Stimulated activated CD8-positive, alpha-beta memory T cell treated with anti-CD3 and anti-CD28 coated beads, Interleukin-12 subunit alpha, Interleukin-12 subunit beta, amount 100 ng/mL, for 4 hours (primary cell): ENCODE measurements around the gene SPATA17.
"Not testable (repeated sequence)": the region's sequence is repeated elsewhere in the genome, so short reads cannot be mapped to it uniquely, and the experiment has no call there.

ENCODE experiments used
- DNase-seq: peaks from one replicate; pipeline ENCODE4 v3.0.0-alpha.2; 2020; ENCODE audit warnings: low read depth

The SPATA17 gene

DNA sequence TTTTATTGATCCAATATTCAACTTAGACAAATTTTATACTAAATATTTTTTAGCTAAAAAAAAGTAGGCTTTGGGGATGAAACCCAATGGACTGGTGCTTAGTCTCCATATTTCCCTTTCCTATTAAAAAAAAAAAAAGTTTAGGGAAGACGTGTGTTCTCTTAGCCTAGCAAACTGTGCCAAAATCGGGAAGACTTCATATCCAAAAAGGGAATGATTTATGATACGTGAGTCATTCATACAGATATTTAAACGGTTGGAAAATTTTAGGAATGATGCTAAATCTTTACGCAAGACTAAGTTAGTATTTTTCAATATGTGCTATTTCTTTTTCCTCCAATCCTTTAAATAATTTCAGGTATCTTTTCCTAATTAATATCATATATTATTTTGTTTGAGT lies 50.7 kb downstream of the SPATA17 start:
- DNase-seq: no peak

DNA sequence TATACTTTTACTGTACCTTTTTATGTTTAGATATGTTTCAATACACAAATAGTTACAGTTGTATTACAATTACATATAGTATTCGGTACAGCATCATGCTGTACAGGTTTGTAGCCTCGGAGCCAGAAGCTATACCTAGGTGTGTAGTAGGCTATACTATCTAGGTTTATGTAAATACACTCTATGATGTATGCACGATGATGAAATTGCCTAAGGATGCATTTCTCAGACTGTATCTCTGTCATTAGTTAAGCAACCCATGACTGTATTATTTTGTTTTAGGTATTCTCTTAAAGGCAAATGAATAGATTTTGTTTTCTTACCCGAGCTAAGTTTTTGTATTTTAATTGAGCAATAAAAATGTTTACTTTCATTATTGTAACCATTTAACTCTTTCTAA lies 56.4 kb downstream of the SPATA17 start:
- no peak for DNase-seq

DNA sequence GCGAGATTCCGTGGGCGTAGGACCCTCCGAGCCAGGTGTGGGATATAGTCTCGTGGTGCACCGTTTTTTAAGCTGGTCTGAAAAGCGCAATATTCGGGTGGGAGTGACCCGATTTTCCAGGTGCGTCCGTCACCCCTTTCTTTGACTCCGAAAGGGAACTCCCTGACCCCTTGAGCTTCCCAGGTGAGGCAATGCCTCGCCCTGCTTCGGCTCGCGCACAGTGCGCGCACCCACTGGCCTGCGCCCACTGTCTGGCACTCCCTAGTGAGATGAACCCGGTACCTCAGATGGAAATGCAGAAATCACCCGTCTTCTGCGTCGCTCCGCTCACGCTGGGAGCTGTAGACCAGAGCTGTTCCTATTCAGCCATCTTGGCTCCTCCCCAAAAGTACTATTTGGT lies 65.0 kb downstream of the SPATA17 start:
- DNase-seq: not testable (repeated sequence)

DNA sequence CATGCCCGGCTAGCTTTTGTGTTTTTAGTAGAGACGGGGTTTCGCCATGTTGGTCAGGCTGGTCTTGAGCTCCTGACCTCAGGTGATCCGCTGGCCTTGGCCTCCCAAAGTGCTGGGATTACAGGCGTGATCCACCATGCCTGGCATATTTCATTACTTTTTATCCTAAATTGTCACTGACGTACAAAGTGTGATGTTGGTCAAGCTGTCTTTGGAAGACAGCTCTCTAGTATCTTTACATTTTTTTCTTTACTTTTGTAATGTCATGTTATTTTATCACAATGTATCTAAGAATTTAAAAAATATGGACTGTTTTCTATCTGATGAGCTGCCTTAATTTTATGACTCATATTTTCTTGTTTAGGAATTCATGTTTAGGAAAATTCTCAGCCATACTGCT lies 72.2 kb downstream of the SPATA17 start:
- no peak for DNase-seq

DNA sequence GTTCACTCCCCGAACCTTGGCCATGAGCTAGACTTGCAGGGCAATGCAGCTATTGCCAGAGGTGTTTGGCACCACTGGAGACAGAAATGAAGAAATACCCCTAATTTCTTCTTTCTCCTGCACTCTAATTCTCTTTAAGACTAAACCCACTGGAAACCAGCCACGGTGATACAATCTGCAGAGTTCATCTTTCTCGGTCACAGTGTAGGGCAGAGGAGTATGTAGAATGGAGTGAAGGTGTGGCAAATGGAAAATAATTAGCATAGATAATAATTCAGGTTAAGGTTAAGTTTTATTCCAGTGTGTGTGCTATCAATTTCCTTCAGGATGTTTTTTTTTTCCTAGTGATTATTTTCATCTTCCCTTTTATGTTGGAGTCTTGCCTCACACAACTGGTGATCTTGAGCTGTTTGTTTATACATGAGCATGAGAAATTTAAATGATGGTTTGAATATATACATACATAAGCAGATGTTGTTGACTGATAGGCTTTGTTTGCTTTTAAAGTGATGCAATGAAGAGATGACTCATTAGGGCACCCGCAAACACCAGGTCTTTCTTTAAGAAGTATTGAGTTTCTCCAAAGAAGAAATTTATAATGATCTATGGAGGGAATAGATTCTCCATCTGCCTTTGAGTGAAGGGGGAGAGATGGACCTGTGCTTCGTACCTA lies 81.9 kb downstream of the SPATA17 start:
- no peak for DNase-seq

DNA sequence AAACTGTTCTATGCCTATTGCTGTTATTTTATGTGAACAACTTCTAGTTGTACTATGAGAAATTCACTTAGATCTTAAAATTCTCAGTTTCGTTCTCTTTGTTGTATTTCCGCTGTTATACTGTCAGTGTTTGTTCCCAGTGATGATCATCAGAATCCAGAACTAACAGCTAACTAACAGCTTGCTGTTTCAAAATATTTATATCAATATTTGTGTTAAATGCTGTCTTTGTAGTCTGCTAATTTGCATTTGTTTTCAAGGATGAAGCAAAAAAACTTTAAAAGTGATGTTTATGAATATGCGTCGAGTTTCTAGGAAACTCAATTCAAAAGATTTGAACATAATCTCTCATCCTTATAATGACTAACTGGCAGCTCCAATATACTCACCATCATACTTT lies 84.5 kb downstream of the SPATA17 start:
- no peak for DNase-seq

DNA sequence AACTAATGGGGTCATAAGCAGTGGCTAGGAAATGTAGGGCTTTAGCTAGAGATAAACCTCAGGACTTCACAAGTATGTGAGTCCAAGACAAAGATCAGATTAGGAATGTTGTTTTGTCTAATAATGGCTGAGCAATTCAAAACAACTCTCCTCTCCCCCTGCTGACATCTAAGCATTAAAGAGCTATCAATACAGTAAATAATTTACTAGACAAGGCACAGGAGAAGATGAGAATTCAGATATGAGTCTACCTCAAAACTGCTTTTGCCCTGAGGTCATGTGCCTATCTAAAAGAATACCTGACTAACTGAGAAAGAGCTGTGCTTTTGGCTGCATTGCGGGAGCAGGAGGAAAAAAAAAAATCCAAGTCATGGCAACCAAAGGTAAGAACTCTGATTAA lies 86.8 kb downstream of the SPATA17 start:
- DNase-seq: no peak

DNA sequence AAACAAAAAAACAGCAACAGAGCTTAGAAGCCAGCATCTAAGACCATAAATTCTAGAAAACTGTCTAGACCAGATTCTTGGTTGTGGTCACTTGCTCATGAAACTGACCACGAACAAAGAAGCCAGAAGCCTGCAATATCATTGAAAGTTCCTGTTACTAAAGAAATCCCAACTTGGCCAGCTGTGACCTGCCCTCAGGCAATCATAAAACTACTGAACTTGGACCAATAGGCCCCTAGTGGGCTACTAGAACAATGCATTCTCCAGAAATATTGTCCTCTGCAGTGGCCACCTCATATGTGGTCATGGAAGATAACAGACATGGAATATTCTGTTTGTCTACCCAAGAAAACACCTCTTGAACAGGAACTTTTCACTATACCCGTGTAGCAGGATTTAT lies 87.7 kb downstream of the SPATA17 start:
- no peak for DNase-seq

DNA sequence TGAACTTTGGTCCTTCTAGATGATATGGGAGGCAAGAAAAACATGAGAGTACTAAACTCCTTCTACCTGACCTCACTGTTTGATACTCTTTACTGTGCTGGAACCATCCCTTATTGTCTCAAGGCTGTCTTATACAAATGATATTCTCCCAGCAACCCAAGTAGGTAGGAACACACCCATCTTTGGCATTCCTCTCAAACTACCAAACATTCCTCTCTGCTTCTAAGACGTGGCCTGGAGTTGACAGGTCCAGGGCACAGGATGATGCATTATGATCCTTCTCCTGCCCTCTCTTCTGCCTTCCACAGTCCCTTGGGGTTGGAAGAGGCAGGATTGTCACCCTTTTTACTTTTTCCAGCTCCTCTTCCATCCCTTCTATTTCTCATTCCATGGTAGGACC lies 90.5 kb downstream of the SPATA17 start:
- DNase-seq: no peak

DNA sequence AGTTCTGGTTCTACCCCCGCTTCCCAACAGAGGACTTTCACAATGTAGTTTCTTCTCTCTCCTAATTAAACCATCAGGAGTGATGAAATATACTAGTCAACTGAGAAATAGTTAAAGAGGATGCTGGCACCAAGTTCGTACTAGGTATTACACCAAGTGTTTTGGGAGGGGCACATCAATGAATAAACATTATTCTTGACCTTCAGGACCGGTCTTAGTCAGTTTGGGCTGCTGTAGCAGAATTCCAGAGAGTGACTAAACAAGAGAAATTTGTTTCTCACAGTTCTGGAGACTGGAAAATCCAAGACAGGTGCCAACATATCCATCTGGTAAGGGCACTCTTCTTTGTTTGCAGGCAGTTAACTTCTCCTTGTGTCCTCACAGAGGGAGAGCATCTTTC lies 103.8 kb downstream of the SPATA17 start:
- no peak for DNase-seq

DNA sequence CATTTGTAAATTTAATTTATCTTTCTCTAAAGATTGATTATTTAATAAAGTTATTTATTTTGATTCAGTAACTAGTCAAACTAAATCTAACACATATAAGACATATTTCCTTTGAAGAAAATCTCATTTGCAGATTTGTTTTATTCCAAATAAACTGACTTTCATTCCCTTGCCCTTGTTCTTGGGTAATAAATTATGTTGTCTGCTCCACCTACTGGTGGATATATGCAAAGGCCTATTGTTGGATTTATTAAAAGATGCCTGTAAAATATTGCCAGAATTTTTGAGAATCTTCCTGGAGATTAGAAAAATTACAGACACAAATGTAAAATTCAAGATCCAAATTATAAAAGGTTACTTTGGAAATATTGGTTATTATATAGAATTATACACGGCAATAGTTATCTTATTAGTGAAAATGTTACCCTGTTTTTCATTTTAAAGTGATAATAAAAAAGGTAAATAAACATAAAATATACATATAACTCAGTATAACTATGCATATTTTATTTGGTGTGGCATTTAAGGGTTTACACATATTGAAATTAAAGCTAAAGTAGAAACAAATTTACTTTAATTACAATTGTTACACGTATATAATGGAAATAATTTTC lies 116.1 kb downstream of the SPATA17 start:
- no peak for DNase-seq

DNA sequence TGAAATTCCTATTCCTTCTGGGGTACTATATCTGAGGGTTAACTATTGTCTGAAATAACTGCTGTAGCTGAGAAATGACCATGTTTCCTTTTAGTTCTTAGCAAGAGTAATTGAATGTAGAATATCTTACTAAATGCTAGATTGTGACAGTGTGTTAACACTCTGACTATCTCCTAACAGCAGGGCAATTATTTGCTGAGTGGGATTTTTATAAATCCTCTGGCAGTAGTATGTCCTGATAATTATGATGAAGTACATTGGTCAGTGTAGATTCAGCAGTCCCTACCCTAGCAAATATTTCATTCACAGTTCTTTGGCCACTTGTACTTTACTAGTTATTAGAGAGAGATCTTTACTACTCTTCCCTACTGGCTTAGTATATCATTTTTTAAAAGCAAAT lies 138.6 kb downstream of the SPATA17 start:
- no peak for DNase-seq

DNA sequence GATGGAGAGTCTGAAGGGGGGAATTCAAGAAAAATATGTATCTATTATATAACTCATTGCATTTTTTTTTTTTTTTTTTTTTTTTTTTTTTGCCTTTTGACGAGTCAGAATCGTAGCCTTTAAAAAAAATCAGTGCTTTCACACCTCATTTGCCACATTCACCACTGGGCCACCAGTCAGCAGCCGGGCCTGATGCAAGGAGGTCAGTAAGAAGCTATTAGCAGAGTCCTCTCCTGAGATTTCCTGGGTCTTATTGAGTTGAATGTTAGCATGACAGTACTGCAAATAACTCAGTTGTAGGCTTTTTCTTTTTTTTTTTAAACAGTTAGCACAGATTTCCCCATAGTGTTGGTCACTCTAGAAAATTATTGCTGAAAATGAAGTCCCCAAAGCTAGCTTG lies 139.8 kb downstream of the SPATA17 start:
- DNase-seq: no peak

DNA sequence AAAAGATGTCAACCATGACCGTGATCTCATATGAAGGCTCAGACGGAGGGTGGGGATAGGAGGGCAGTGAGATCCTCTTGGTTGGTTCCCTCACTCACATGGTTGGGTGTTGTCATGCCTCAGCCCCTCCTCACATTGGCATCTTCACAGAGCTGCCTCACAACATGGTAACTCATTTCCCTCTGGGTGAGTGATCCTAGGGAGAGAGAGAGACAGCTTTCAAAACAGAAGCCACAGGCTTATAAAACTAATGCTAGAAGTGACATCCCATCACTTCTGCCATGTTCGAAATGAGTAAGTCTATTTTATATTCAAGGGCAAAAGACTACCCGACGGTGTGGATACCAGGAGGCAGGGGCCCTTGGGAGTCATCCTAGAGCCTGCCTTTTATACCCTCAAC lies 145.5 kb downstream of the SPATA17 start:
- DNase-seq: no peak

DNA sequence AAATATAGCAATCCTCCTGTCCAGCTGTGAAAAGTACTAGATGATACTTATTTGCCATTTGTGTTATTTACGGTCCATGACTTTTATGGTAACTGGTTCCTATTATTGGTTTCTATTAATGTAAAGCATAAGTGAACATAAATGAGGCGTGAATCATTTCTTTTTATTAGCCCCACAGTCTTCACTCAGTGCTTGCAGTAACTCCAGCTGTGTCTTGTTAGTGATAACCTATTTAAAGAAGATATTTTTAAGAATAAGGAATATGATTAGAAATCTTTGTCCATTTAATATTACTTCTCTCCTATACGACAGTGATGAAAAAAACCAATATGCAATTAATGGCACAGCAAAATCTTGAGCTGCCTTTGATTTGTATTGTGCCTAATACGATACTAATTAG lies 149.9 kb downstream of the SPATA17 start:
- no peak for DNase-seq

DNA sequence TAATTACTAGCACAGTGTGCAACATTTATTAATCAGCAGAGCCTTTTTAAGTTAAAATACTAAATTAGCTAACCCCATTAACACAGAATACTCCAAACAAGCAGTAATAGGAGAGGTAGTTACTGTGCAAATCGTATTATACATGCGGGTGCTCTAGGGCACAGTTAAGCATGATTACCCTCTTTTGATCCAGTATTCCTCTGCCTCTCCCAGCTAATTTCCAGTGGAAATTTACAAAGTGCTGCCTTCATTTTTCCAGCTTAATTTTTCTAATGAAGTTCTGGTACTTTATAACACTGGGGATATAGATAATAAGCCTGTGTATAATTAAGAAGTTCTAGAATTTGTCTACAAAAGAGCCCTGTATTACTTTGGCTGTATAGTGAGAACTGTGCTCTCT lies 159.9 kb downstream of the SPATA17 start:
- no peak for DNase-seq

DNA sequence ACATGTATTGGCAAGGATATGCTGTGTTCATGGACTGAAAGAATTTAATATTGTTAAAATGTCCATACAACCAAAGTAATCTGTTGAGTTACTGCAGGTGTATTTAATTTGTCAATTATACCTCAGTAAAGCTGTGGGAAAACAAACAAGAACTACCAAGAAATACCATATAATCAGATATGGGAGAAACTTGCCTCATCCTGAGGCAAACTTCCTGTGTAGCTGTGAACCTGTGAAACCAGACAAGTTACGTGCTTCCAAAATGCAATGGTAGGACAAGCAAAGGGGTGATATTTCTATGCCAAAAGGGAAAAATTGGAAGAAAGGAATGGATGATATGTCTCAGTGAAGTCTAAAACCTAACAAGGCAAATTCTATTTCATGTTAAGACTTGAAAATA lies 174.6 kb downstream of the SPATA17 start:
- no peak for DNase-seq

DNA sequence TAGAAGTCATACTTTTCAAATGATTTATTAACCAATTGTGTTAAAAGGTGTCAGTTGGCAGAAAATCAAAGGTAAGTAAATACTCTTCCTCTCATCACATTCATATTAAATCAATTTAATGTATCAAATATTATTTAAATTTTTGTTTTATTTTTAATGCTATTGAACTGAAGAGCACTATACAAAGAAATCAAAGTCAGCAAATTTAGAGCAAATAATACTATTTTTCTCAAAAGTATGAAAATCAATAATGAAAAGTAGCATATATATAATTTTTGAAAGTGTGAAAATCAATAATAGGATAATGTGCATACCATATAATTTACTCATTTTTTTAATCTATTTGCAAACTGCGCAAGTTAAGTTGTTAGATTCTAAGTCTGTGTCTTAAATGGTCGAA lies 181.0 kb downstream of the SPATA17 start:
- no peak for DNase-seq

DNA sequence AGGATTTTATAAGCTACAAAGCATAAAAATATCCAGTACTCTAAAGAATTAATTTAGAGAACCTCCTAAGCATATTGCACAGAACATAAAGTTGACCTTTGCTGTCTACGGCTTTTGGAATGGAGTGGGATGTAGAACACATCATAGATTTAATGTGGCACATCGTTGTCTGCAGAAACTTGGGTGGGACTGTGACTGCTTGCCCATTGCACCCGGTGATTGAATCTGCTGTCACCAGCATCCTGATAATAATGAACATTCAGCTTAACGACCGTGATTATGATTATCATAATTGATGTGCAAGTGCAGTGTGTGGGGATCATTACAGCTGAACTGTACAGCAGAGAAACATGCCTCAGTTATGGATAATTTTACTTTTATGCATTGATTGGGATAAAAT lies 181.9 kb downstream of the SPATA17 start:
- no peak for DNase-seq

DNA sequence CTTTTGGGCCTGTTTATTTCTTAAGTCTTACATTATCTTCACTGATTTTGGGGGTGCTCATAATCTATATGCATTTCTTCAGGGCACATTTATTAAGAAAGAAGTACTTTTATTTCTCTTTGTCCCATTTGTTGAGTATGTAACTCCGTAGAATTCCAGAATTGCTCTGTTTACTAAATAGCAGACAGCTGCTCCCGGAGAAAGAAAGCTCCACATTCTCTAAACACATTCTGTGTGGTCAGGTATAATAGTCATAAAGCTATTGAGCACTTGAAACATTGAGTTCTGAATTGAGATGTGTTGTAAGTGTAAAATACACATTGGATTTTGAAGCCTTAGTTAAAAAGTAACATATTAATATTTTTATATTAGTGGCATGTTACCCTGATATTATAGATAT lies 206.5 kb downstream of the SPATA17 start:
- DNase-seq: no peak

DNA sequence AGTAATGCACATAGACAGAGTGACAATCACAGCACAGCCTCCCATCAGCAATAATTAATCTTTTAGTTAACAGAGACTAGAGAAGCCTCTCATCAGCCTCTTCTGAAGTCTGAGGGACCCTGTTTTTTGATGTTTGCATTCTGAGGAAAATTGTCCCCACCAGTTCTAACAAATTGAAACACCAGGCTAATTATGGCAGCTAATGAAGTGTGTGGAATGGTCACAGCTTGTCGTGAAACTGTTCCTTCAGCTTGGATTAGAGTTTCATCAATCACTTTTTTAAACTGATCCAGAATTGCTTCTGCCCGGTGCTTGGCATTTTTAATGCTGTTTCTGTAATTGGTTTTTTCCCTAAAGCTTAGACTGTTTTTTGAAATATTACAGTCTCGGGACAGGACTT lies 208.0 kb downstream of the SPATA17 start:
- no peak for DNase-seq

DNA sequence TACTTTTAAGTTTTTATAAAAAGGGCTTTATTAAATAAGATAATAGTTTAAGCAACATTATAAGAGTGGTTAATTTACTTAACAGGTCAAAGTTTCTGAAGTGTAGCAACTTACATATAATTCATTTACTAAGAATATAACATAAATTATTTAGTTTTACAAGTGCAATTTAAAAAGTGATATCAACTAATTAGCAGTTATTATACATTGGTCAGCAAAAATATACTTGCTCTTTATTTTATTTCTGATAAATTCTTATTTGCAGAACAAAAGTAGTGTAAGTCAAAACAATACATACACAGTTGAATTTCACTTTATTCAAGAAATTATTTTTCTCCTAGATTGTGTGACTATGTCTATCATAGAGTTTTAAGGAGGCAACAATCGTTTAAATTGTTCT lies 215.6 kb downstream of the SPATA17 start:
- no peak for DNase-seq

DNA sequence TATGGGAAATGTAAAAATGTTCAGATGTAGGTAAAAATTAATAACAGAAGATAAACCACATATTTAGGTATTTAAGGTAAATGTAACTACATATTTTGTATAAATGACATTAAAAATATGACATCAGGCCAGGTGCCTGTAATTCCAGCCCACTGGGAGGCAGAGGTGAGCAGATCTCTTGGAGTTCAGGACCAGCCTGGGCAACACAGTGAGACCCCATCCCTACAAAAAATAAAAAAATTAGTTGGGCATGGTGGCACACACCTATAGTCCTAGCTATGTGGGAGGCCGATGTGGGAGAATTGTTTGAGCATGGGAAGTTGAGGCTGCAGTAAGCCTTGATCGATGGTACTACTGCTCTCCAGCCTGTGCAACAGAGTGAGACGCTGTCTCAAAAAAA lies 216.5 kb downstream of the SPATA17 start:
- no peak for DNase-seq

DNA sequence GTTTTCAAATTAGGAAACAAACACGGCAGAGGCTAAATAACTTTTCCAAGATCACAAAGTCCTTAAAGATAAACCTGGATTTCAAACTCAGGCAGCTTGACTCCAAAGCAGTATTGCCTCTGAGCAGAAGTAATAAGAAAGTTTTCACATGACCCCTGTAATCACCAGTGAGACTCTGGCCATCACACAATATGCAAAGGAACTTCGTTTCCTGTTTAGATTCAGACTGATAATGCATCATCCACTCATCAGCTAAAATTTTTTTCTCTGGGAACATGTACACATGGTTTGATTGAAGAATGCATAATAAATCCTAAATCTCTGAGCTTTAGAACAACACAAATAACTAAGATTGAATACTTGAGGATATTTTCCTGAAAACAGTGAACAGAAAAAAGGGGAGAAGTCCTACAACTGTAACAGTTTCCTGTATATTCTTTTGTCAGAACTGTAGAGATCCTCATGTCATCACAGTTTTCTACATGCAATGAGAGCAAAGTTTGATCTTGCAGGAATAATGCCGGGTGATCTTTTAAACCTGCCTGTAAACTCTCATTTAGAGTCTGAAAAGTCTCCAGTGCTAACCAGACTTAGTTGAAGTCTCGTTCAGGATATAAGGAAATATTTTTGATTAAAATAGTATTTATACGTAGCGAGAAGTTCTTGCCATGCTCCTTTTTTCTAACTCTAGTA lies 225.3 kb downstream of the SPATA17 start:
- DNase-seq: no peak
